Muscle of back (tissue), 11 donors: ENCODE measurements around the gene UBE2L5. TPM values are rescaled to one million over a fixed set of nuclear protein-coding genes. Genes with fewer than 3 reads are reported as not detected.

Experiments used
- DNase-seq, 3 donors: peaks; one replicate each; pipeline versions ENCODE4 v3.0.0 to v3.0.0-alpha.2; 2013
- polyA plus RNA-seq, 10 donors: library from polyadenylated mRNA; unstranded; fragments of 120-200 nt; gene quantifications; one replicate each; pipeline ENCODE4 v1.2.1, GENCODE V29; 2013; ENCODE audit not compliant: insufficient read length in 10 of 10

The UBE2L5 gene
- polyA plus RNA-seq, 10 donors: 0.11 to 1.1 (median 0.65) TPM

- no peak for DNase-seq
Observed at GRCh38 chr13:30473675-30474074, 51.4 kb downstream of the UBE2L5 start.

- DNase-seq: no peak
Observed at GRCh38 chr13:30477346-30478195, 55.3 kb downstream of the UBE2L5 start.

Other genes with a start within 250 kb of the UBE2L5 start
- 10 to 100 TPM; 10.5 to 14.7 (median 13.9) TPM for gene KATNAL1, start 114.9 kb upstream of the UBE2L5 start, polyA plus RNA-seq
- gene HMGB1, start 43.4 kb downstream of the UBE2L5 start, polyA plus RNA-seq: 100 to 1,000 TPM; 388 to 665 (median 434) TPM
- gene USPL1, start 195.4 kb downstream of the UBE2L5 start, polyA plus RNA-seq: 10 to 100 TPM; 12.9 to 21.6 (median 17.2) TPM